CD14-positive monocyte (primary cell): ENCODE results near the gene MT1A. TPM values are rescaled to one million over a fixed set of nuclear protein-coding genes. Genes with fewer than 3 reads are reported as not detected.

Source experiments
- DNase-seq, 3 donors: peaks; one replicate each; pipeline ENCODE4 v3.0.0-alpha.2; 2011 to 2022
- H2AFZ ChIP-seq: 2 replicates; pipeline ENCODE4 v1.6.0; 2012; ENCODE audit warnings: mild to moderate bottlenecking, low read depth, low read length, inconsistent platforms; ENCODE audit not compliant: insufficient read depth, poor library complexity, severe bottlenecking
- H3K27ac ChIP-seq, 2 donors: 1 replicate in 1 of 2; 2 replicates in 1 of 2; pipeline ENCODE4 v1.5.1; 2012 to 2013; ENCODE audit warnings: low read length in 2 of 2, control low read depth in 1 of 2, inconsistent platforms in 1 of 2, low read depth in 1 of 2, mild to moderate bottlenecking in 1 of 2
- H3K27me3 ChIP-seq, 2 donors: one replicate each; pipeline versions ENCODE4 v1.6.0 to v1.6.1; 2011 to 2013; ENCODE audit warnings: low read length in 2 of 2; ENCODE audit not compliant: control insufficient read depth in 2 of 2, insufficient read depth in 2 of 2
- H3K36me3 ChIP-seq, 2 donors: replicated peaks in 1 of 2; 1 replicate in 1 of 2; 2 replicates in 1 of 2; pipeline versions ENCODE4 v1.5.1 to v1.6.1; 2012 to 2013; ENCODE audit warnings: low read length in 2 of 2, control low read depth in 1 of 2, inconsistent platforms in 1 of 2, mild to moderate bottlenecking in 1 of 2; ENCODE audit not compliant: insufficient read depth in 2 of 2, control insufficient read depth in 1 of 2
- H3K4me1 ChIP-seq, 2 donors: 1 replicate in 1 of 2; 2 replicates in 1 of 2; pipeline versions ENCODE4 v1.5.1 to v1.6.1; 2012 to 2013; ENCODE audit warnings: low read length in 2 of 2, control low read depth in 1 of 2, inconsistent platforms in 1 of 2, mild to moderate bottlenecking in 1 of 2, moderate library complexity in 1 of 2; ENCODE audit not compliant: insufficient read depth in 2 of 2, control insufficient read depth in 1 of 2
- H3K4me2 ChIP-seq: replicated peaks from 2 replicates; pipeline ENCODE3; 2012; ENCODE audit warnings: low read length, moderate library complexity, mild to moderate bottlenecking; ENCODE audit not compliant: poor library complexity, severe bottlenecking; ENCODE audit errors: extremely low read depth
- H3K4me3 ChIP-seq, 3 experiments: fragments of 200-600 bp in 1 of 3; sonication (generic) in 1 of 3; replicated peaks in 1 of 3; 1 replicate in 2 of 3; 2 replicates in 1 of 3; pipeline ENCODE4 v1.5.1; 2011 to 2013; ENCODE audit warnings: low read length in 3 of 3, mild to moderate bottlenecking in 3 of 3, control low read depth in 2 of 3, low read depth in 2 of 3, inconsistent platforms in 1 of 3, moderate library complexity in 1 of 3
- H3K79me2 ChIP-seq: 2 replicates; pipeline ENCODE4 v1.6.0; 2012; ENCODE audit warnings: mild to moderate bottlenecking, control low read depth, inconsistent platforms, low read length, moderate library complexity; ENCODE audit not compliant: insufficient read depth
- H3K9ac ChIP-seq: 2 replicates; pipeline ENCODE4 v1.6.0; 2017; ENCODE audit warnings: low read length, mild to moderate bottlenecking; ENCODE audit not compliant: insufficient read depth, poor library complexity, severe bottlenecking
- H3K9me3 ChIP-seq, 2 donors: replicated peaks in 1 of 2; 1 replicate in 1 of 2; 2 replicates in 1 of 2; pipeline versions ENCODE4 v1.5.1 to v1.6.1; 2012 to 2013; ENCODE audit warnings: low read length in 2 of 2, control low read depth in 1 of 2; ENCODE audit not compliant: control insufficient read depth in 1 of 2, insufficient read depth in 1 of 2
- H4K20me1 ChIP-seq: 2 replicates; pipeline ENCODE4 v1.6.0; 2012; ENCODE audit warnings: mild to moderate bottlenecking, low read length, control low read depth, moderate library complexity; ENCODE audit not compliant: insufficient read depth
- H3K27ac Mint-ChIP-seq, 7 donors: one replicate each; pipeline ENCODE4 v1.8.0; 2020; ENCODE audit warnings: mild to moderate bottlenecking in 7 of 7, mixed read lengths in 7 of 7, moderate library complexity in 6 of 7, inconsistent platforms in 2 of 7
- H3K27me3 Mint-ChIP-seq, 3 donors: one replicate each; pipeline ENCODE4 v1.8.0; 2021 to 2022; ENCODE audit warnings: low read depth in 3 of 3, mild to moderate bottlenecking in 3 of 3, mixed read lengths in 3 of 3, moderate library complexity in 3 of 3, inconsistent platforms in 1 of 3
- H3K36me3 Mint-ChIP-seq, 2 donors: one replicate each; pipeline ENCODE4 v1.8.0; 2020; ENCODE audit warnings: mixed read lengths in 2 of 2, inconsistent platforms in 1 of 2, mild to moderate bottlenecking in 1 of 2
- H3K4me1 Mint-ChIP-seq: one replicate; pipeline ENCODE4 v1.8.0; 2020; ENCODE audit warnings: mild to moderate bottlenecking, mixed read lengths
- H3K4me3 Mint-ChIP-seq, 2 donors: one replicate each; pipeline ENCODE4 v1.8.0; 2020; ENCODE audit warnings: mild to moderate bottlenecking in 2 of 2, mixed read lengths in 2 of 2, moderate library complexity in 1 of 2
- H3K9me3 Mint-ChIP-seq, 7 donors: one replicate each; pipeline ENCODE4 v1.8.0; 2020 to 2022; ENCODE audit warnings: mixed read lengths in 7 of 7, mild to moderate bottlenecking in 6 of 7, moderate library complexity in 6 of 7, inconsistent platforms in 2 of 7
- CTCF ChIP-seq: fragments of 200-600 bp; IDR thresholded peaks from one replicate; pipeline ENCODE4 v1.8.0; 2022; ENCODE audit warnings: antibody characterized with exemption, mild to moderate bottlenecking
- WGBS: methylation state at CpG from one replicate; pipeline ENCODE4 v1.1.5; 2013; ENCODE audit warnings: missing lambda C conversion rate; ENCODE audit not compliant: insufficient coverage; 5-methylcytosine and 5-hydroxymethylcytosine counted together
- intact Hi-C, 2 donors: fragments of 100-400 bp; cut with micrococcal nuclease; formaldehyde crosslinking; loops; one replicate each; pipeline versions ENCODE4 v1.15.0 to v1.15.1; 2023
- polyA plus RNA-seq, 3 donors: library from polyadenylated mRNA; depleted of rRNA in 1 of 3; unstranded in 2 of 3; stranded (reverse) in 1 of 3; fragments of 300-500 nt in 2 of 3; fragments of >200 nt in 1 of 3; fragmentation: Illumina TruSeq in 2 of 3; gene quantifications; 1 replicate in 2 of 3; 2 replicates in 1 of 3; pipeline ENCODE4 v1.2.3, GENCODE V29; 2012 to 2021

The MT1A gene
- polyA plus RNA-seq, 3 donors = not detected

- intact Hi-C loops = no loop called here
- Histone ChIP-seq H3K27me3 (peaks cover 27 to 59% of the 10 kb centered on the region in 2 donors), H3K4me3 (no peak overlapping the region), H3K36me3 (no peaks in the 10 kb centered on the region), H3K4me1 (no peaks in the 10 kb centered on the region), H3K9ac (no peak overlapping the region), H3K4me2 (no peak overlapping the region), H3K27ac (no peak overlapping the region), H3K79me2 (no peaks in the 10 kb centered on the region), H3K9me3 (peaks cover 0 to 5% of the 10 kb centered on the region in 2 donors), H4K20me1 (no peaks in the 10 kb centered on the region), H2AFZ (no peak overlapping the region)
- Mint-ChIP-seq H3K36me3 (no peaks in the 10 kb centered on the region), H3K27me3 (peaks cover 50 to 71% (median 51%) of the 10 kb centered on the region in 3 donors), H3K9me3 (peaks cover 0 to 6% (median 0%) of the 10 kb centered on the region in 7 donors), H3K27ac (no peak overlapping the region), H3K4me1 (peaks cover 2% of the 10 kb centered on the region), H3K4me3 (no peak overlapping the region)
- DNase-seq = no peak
- WGBS = no CpG with 5 or more reads among the region's 3 CpGs
- no peak for TF ChIP-seq CTCF
These were observed 11.4 kb downstream of the MT1A start for GRCh38 chr16:56649820-56650219.

GRCh38 chr16:56651586-56651985, 13.1 kb downstream of the MT1A start, which contains the start of gene MT1B:
TSS of gene MT1B (plus strand) at chr16:56651886. CDS start at chr16:56651954, 68 bp downstream.
- Histone ChIP-seq H3K4me3 (no peak within 1 kb of the TSS), H4K20me1 (no peaks in the 10 kb centered on the region), H3K27me3 (peaks cover 12 to 42% of the 10 kb centered on the region in 2 donors), H3K9ac (no peak within 1 kb of the TSS), H3K4me2 (no peak within 1 kb of the TSS), H3K27ac (no peak within 1 kb of the TSS), H3K36me3 (no peaks in the 10 kb centered on the region), H3K4me1 (no peaks in the 10 kb centered on the region), H3K79me2 (no peaks in the 10 kb centered on the region), H3K9me3 (peaks cover 0 to 5% of the 10 kb centered on the region in 2 donors), H2AFZ (no peak within 1 kb of the TSS)
- Mint-ChIP-seq H3K4me3 (no peak within 1 kb of the TSS), H3K27ac (peak within 1 kb of the TSS in 2 of 7 donors; percentile 33 to 41), H3K9me3 (peaks cover 0 to 6% (median 0%) of the 10 kb centered on the region in 7 donors), H3K4me1 (peaks cover 2% of the 10 kb centered on the region), H3K27me3 (peaks cover 39 to 57% (median 43%) of the 10 kb centered on the region in 3 donors), H3K36me3 (no peaks in the 10 kb centered on the region)
- TF ChIP-seq CTCF = no peak
- intact Hi-C loops = no loop called here
- WGBS = 92% methylated on average over 6 of the region's 7 CpGs
- DNase-seq = no peak
